NCI-H2196 treated with DMSO at 0.1 percent for 48 hours (cell line): ENCODE measurements around the gene FAM13B.
A peak's percentile ranks its signal among the peaks of the same experiment; 100 is the strongest.
"Not testable (repeated sequence)": the region's sequence is repeated elsewhere in the genome, so short reads cannot be mapped to it uniquely, and the experiment has no call there.

Experiments used
- DNase-seq: peaks from one replicate; lab custom pipeline; 2025; ENCODE audit not compliant: unreplicated experiment; lab: John Stamatoyannopoulos, UW

FAM13B gene

DNA sequence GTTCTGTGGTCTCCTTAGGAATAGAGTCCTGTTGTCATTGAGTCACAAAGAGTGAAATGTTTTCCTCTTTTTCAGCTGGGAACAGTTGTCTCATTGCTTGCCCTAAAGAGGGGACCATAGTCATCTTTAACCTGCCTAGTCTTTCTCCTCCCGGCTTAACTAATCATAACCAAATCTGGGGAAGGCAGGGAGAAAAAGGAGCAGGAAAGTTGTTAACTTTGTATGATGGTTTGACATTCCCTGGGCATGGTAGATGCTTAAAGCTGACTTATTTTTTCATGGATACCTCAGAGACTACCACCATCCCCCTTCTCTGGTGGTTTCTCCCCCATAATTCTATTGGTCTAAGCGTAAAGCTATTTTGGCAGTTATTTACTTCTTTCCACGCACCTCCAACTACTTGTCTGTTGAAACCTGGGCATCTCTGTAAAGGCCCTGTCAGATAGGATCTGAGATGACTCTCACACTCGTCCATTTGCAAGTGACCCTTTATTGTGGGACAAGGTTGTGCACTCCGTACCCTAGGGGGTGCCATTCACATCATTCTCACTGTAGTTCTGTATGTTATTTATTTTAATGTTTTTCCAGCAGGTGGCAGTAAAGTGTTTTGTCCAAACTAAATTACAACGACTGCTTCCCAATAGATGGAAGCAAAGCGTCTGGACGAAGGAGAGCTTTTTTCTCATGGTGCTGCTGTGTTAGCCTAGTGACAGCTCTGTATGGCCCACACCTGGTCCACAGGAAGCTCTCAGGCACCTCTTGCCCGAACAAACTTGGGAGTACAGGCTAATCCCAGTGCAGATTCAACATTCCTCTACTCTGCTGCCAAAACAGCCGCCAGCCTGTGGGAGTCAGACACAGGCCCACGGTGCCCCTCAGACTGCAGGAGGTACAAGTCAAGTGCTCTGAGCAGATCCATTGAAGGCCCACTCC is 3.0 kb upstream of the FAM13B start:
- peak; percentile 79 for DNase-seq

DNA sequence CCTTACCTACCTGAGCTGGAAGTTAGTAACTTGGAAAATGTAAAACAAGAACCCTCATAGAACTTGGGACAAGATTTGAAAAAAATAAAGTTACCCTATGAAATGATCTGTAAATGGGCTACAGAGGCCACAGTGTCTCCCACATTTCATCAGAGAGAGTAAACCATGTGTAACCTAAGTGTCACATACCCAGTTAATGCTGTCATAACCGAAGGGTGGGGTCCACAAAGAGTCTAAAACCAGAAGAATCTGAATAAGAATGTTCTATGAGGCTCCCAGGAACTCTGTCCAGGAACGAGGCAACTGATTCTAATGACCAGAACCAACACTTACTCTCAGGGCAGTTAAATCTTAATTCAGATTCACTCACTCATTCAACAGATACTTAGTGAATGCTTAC is 1.0 kb upstream of the FAM13B start:
- no peak for DNase-seq

DNA sequence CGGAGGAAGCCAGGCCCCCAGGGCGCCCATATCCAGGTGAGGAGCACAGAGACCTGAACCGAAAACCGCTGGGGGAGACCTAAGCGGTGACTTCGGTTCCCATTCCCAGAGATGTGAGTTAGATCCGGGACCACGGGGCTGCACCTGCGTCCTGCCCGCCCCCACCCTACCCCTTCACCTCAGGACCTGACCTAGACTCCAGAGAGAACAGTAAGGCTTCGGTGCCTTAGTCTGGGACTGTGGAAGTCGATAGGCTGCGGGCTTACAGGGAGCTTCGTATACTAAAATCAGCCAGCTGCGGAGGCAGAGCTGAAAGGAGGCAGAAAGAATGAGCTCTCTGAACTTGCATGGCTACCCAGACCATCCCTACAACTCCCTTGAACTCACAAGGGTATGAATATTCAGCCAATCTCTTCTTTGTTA is 518 bp upstream of the FAM13B start:
- DNase-seq = no peak

DNA sequence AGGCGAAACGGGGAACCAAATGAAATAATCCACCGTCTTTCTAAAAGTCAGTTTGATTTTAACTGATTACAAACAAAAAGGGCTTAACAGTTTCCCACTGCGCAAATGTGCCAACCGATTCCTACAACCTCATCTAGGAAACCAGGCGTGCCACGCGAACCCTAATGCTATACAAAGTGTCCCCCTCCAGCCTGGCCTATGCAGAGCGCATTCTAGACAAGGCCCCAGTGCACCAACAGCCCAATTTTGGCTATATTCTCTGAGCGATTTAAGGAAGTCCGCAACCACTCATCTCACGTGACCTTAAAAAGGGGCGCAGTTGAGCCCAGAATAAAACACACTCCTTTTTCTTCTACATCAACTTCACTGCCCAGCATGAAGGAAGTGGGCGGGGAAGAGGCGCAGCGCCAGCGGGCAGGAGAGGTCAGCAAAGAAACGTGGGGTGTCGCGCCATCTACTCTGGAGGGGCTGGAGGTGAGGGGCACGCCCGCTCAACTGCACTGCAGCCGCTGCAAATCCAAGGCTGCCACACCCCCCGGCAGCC is 779 bp downstream of the FAM13B start:
- peak; percentile 33 for DNase-seq

DNA sequence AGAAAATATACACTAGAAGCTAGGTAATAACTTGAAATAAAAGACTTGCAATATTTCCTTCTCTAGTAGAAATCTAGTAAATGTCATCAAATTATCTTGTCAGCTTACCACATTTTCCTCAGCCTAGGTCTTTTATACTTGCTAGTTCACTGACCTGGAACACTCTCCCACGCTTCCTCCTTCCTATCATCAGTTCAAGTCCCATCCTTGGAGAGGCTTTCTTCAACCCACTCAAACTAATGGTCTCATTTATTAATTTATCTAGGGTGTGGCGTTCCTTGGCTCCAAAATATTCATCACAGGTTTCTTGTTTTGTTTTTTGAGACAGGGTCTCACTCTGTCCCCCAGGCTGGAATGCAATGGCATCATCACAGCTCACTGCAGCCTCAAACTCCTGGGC is 2.9 kb downstream of the FAM13B start:
- no peak for DNase-seq

DNA sequence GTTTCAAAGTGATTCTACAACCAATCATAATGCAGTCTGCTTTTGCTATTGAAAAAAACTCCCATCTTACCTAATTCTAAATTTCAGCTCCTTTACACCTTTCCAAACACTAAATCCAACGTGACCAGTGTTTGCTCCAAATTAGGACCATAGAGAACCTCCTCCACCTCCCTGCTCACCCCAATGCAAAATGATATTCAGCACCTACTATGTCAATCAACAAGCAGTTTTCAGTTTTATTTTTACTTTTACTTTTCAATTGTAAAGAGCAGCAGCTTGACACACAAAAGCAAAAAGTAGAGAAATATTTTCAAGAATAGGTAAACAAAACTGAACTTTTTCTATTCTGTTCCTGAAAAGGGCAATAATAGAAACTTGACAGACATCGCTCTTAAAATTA is 3.4 kb downstream of the FAM13B start:
- no peak for DNase-seq

DNA sequence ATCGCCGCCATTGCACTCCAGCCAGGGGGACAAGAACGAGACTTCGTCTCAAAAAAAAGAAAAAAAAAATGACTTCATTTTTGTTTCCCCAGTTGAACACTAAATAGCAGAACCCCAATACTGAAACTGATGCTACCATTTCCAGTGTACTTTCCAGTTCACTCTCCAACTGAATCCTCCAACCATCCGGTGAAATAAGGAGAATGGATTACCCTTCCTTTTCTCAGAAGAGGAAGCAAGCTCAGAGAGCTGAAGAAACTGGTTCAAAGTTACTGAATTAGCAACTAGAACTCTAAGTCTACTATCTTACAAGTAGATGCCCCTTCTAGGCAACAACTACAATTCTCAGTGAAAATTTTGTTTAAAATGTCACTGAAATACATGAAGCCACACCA is 3.9 kb downstream of the FAM13B start:
- no peak for DNase-seq

DNA sequence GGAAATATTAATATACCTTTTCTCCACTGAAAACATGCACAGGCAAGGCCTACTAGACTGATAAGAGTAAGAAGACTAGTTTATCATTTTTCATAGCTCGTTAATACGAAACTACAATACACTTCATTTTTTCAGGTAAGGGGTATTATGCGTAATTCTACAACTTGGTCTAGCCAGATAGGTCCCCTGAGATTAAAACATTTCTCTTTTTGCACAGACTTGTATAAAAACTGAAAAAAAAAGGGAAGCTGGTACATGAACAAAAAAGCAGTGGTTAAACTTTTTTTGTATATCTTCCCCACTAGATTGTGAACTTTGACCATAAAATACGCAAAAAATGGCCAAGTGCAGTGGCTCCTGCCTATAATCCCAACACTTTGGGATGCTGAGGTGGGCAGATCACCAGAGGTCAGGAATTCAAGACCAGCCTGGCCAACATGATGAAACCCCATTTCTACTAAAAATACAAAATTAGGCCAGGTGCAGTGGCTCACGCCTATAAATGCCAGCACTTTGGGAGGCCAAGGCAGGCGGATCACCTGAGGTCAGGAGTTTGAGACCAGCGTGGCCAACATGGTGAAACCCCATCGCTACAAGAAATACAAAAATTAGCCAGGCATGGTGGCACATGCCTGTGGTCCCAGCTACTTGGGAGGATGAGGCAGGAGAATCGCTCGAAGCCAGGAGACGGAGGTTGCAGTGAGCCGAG is 4.5 kb downstream of the FAM13B start:
- not testable (repeated sequence) for DNase-seq

DNA sequence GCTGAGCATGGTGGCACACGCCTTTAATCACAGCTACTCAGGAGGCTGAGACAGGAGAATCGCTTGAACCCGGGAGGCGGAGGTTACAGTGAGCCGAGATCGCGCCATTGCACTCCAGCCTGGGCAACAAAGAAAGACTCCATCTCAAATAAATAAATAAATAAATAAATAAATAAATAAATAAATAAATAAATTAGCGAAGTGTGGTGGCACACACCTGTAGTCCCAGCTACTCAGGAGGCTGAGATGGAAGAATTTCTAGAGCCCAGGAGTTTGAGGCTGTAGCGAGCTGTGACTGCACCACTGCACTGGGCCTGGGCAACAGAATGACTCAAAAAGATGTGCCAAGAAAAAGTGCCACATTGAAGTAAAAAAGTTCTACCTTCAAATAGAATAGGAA is 6.1 kb downstream of the FAM13B start:
- not testable (repeated sequence) for DNase-seq

DNA sequence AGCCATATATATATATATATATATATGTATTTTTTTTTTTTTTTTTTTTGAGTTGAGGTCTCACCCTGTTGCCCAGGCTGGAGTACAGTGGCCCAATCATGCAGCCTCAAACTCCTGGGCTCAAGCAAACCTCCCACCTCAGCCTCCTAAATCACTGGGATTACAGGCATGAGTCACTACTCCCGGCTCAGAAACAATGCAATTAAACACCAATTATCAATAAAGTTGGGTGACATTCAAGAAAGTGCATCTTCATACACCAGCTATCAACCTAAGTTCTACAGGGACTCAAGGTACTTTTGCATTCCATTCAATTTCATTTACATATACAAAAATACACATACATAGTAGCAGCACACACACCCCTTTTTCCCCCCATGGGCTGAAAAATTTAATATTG is 7.6 kb downstream of the FAM13B start:
- no peak for DNase-seq

DNA sequence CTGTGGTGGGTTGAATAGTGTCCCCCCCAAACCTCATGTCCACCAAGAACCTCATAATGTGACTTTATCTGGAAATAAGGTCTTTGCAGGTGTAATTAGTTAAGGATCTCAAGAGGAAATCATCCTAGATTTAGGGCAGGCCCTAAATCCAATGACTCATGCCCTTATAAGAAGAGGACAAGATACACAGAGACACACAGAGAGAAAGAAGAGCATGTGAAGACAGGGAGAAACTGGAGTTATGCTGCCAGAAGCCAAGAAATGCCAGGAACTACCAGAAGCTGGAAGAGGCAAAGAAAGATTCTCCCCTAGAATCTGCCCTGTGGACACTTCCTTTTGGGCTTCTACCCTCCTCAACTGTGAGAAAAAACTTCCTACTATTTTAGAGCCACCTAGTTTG is 8.8 kb downstream of the FAM13B start:
- DNase-seq = no peak

DNA sequence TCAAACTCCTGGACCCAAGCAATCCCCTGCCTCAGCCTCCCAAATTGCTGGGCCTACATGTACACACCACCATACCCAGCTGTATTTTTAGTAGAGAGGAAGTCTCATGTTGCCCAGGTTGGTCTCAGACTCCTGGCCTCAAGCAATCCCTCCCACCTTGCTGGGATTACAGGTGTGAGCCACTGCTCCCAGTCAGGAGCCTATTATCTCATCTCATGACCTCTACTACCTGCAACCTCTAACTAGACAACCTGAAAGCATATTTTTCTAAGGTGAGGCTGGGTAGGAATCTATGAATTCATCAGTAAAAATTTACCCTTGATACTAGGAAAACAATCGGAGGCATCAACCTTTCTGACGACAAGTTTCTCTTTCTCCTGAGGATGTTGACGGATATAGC is 10.0 kb downstream of the FAM13B start:
- DNase-seq = no peak

DNA sequence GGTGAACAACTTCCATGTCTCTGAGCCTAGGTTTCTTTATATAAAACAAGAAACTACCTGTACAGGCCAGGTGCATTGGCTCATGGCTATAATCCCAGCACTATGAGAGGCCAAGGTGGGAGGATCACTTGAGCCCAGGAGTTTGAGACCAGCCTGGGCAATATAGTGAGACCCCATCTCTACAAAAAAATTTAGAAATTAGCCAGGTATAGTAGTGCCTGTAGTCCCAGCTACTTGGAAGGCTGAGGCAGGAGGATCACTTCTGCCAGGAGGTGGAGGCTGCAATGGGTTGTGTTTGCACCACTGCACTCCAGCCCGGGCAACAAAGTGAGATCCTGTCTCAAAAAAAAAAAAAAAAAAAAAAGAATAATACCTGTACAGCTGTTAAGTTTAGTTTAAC is 11.1 kb downstream of the FAM13B start:
- no peak for DNase-seq

DNA sequence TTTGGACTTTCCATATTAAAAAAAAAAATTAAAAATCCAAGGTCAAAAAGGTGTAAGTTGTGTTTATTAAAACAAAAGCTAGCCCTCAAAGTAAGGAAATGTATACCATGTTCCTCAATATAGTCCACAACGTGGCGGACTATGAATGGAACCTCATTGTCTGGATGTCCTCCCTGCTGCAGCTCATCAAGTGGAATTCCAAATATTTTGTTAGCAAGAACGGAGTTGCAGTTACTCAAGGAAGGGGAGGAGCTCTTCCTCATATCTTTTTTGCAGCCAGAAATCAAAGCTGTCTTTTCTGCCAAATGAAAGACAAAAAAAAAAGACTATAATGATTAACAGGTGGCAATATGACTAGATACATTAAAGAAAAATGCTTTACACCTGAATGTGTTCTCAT is 14.0 kb downstream of the FAM13B start:
- no peak for DNase-seq

DNA sequence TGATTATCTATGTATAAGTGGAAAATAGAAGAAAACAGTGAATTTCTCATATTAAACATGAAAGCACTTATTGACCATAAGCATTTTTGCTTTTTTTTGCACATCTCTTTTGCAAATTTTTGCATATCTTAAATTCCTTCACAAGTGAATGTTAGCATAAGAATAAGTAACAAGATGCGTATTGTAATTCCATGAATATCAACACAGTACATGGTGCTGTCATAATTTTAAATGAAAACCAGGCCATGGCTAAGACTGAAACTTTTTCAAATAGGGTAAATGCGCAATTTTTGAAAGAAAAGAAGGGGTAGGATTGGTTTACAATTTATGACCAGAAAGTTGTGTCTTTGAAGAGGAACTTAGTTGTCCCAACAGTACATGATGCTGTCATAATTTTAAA is 17.0 kb downstream of the FAM13B start:
- DNase-seq = no peak

DNA sequence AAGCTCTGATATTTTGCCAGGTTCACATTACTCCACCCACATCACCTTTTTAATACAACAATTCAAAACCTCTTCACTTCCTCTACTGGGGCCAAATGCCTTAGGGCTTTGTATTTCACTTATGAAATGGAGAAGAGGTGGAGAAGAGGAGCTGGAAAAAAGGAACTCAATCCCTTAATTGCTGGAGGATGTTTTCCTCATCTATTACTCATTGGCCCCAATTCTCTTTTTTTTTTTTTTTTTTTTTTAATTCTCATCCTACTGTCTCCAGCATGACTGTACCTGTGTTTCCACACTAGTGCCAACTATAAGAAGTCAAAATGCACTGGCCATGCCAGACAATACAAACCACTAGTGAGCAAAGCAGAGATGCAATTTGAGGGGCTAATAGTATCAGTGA is 20.9 kb downstream of the FAM13B start:
- DNase-seq = peak; percentile 41

DNA sequence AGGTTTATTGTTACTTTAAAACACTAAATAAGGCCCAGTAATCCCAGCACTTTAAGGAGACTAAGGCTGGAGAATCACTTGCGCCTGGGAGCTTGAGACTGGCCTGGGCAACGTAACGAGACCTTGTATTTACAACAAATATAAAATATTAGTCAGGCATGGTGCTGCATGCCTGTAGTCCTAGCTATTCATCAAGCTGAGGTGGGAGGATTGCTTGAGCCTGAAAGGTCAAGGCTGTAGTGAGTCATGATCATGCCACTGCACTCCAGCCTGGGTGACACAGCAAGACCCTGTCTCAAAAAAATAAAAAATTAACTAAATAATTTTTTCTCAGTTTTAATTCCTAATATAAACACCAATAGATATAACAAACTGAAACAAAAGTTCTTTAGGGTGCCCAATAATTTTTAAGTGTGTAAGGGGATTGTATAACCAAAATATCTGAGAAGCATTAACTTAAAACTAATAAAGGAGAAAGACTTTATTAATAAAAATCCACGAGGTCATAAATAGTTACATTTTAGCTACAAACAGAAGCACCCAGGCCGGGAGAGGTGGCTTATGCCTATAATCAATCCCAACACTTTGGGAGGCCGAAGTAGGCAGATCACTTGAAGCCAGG is 32.7 kb downstream of the FAM13B start:
- no peak for DNase-seq

DNA sequence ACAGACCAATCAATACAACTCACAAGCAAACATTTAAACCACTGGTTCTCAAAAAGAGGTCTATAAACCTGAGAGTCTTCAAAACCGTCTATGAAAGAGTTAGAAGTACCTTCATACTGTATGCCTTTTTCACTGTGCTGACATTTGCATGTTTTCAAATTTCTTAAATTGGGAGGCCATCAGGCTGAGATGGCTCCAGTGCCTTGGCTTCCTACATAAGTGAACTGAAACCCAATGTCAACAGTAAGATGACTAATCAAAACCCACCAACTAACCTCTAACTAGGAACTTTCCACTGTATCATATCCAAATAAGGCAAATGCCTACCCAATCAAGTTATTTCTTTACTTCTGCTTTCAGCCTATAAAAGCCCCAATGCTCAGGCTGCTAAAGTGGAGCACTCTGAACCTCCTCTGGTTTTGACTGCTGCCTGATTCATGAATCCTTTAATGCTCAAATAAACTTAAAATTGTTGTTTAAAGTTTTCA is 35.1 kb downstream of the FAM13B start:
- DNase-seq = no peak

DNA sequence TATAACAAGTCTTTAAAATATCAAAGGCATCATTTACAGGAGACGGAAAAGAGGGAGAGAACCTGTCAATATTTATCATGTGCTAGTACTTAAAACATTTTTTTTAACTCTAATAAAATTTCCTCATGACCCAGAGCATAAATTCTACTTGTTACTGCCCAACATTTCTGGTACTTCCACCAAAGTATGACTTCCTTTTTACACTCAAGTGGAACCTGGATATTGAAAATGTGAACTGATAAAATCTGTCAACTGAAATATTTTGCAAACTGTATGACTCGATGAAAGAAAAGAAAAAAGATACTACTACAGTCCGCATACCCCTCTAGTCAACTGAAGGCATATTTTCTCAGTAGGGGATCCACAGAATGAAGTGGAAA is 37.1 kb downstream of the FAM13B start:
- DNase-seq = no peak

DNA sequence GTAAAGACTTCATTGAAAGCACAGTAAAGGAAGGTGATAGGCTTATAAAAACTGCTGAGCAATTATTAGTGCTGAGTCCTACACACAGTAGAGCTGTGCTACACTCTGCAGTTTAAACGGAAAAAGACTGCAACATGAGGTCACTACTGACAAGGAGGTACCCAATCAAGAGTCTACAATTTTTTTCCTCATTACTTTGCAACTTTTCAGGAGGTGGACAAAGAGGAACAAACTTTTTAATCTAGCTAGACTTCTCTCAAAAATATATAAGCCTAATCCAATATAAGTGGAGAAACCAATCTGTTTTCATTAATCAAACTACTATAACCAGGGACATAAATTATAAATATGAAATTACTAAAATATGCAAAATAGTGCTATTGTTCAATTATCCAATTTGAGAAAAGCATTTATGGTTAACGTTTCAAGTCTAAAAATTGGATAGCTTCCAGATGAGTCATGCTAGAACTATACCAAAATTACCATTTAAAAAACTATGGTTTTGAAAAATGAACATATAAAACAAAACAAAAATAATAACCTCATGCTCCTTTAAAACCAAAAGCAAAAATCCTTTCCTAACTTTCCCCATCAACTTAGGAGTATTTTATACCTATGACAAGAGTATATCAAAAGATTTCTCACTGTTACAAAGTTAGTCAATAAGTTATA is 37.7 kb downstream of the FAM13B start:
- DNase-seq = no peak

DNA sequence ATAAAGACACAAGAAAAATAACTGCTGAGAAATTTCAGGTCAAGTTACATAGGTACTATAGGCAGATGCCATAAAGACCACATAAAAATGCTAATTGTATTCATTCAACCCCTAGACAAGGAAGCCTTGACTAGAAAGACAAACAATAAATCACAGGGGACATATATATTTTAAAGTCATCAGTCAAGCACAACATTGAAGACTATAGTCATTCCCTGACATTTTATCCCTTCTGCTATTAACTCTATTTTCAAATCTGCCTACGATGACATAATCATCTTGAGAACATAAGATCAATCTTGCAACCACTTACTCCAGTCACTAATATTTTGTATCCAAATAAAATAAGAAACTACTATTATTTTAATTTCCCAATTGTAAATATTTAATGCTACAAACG is 38.3 kb downstream of the FAM13B start:
- DNase-seq = no peak
